HepG2 (cell line): Measurements from ENCODE around the gene APOA1. TPM values are rescaled to one million over a fixed set of nuclear protein-coding genes. Genes with fewer than 3 reads are reported as not detected.

Experiments used
- DMTF1 ChIP-seq: sonication (generic); formaldehyde crosslinking; IDR thresholded peaks from 2 replicates; pipeline ENCODE4 v1.4.0; 2020; ENCODE audit warnings: mild to moderate bottlenecking, missing genetic modification reagents
- DZIP1 ChIP-seq: sonication (generic); formaldehyde crosslinking; IDR thresholded peaks from 2 replicates; pipeline ENCODE4 v1.5.0; 2020; ENCODE audit warnings: mild to moderate bottlenecking, missing genetic modification reagents
- MXD3 ChIP-seq: IDR thresholded peaks from 2 replicates; pipeline ENCODE4 v1.6.1; 2016; ENCODE audit warnings: mild to moderate bottlenecking, missing biosample characterization, missing genetic modification reagents
- NAIF1 ChIP-seq: sonication (generic); formaldehyde crosslinking; IDR thresholded peaks from 2 replicates; pipeline ENCODE4 v1.5.0; 2020; ENCODE audit warnings: mild to moderate bottlenecking, missing genetic modification reagents, borderline replicate concordance
- PAF1 ChIP-seq: IDR thresholded peaks from 2 replicates; pipeline ENCODE4 v1.6.1; 2016; ENCODE audit warnings: missing genetic modification reagents, missing compliant biosample characterization
- PRDM15 ChIP-seq: sonication (generic); formaldehyde crosslinking; IDR thresholded peaks from 2 replicates; pipeline ENCODE4 v1.4.0; 2020; ENCODE audit warnings: missing genetic modification reagents
- SIX1 ChIP-seq: sonication (generic); formaldehyde crosslinking; IDR thresholded peaks from 2 replicates; pipeline ENCODE4 v1.4.0; 2020; ENCODE audit warnings: missing genetic modification reagents, borderline replicate concordance
- SKI ChIP-seq: fragments of 450-650 bp; IDR thresholded peaks from one replicate; pipeline ENCODE4 v1.6.1; 2018; ENCODE audit warnings: mild to moderate bottlenecking; ENCODE audit not compliant: partially characterized antibody
- SMAD9 ChIP-seq: sonication (generic); formaldehyde crosslinking; IDR thresholded peaks from 2 replicates; pipeline ENCODE4 v1.5.1; 2020; ENCODE audit warnings: mild to moderate bottlenecking, missing genetic modification reagents
- TBL1XR1 ChIP-seq: fragments of 150-350 bp; IDR thresholded peaks from 2 replicates; pipeline ENCODE4 v1.6.1; 2014; ENCODE audit warnings: borderline replicate concordance, low read length; ENCODE audit not compliant: partially characterized antibody
- ZBTB1 ChIP-seq: sonication (generic); formaldehyde crosslinking; IDR thresholded peaks from 2 replicates; pipeline ENCODE4 v1.4.0; 2020; ENCODE audit warnings: missing genetic modification reagents, borderline replicate concordance
- ZFYVE20 ChIP-seq: sonication (generic); formaldehyde crosslinking; IDR thresholded peaks from 2 replicates; pipeline ENCODE4 v1.8.0; 2023; ENCODE audit warnings: low read depth, mild to moderate bottlenecking, moderate library complexity, missing genetic modification reagents, borderline replicate concordance
- ZKSCAN8 ChIP-seq: IDR thresholded peaks from 2 replicates; pipeline ENCODE4 v1.6.1; 2016; ENCODE audit warnings: borderline replicate concordance, missing genetic modification reagents, missing compliant biosample characterization
- ZNF296 ChIP-seq: sonication (generic); formaldehyde crosslinking; conservative IDR thresholded peaks from 2 replicates; pipeline ENCODE4 v1.5.0; 2020; ENCODE audit warnings: mild to moderate bottlenecking, missing genetic modification reagents
- ZNF557 ChIP-seq: sonication (generic); formaldehyde crosslinking; IDR thresholded peaks from 2 replicates; pipeline ENCODE4 v1.4.0; 2020; ENCODE audit warnings: missing genetic modification reagents
- ZNF703 ChIP-seq: sonication (generic); formaldehyde crosslinking; IDR thresholded peaks from 2 replicates; pipeline ENCODE4 v1.5.1; 2020; ENCODE audit warnings: missing genetic modification reagents, mild to moderate bottlenecking, moderate library complexity, borderline replicate concordance
- polyA plus RNA-seq, 8 experiments: library from polyadenylated mRNA; depleted of rRNA in 3 of 8; stranded (reverse) in 7 of 8; unstranded in 1 of 8; fragments of >200 nt; fragmentation: Illumina TruSeq in 4 of 8; extraction: Trizol in 4 of 8; gene quantifications; 2 replicates each; pipeline versions ENCODE4 v1.2.1 to v1.2.3, GENCODE V29; 2011 to 2016; ENCODE audit warnings: low read depth in 4 of 8, missing spikeins in 1 of 8, mixed read lengths in 1 of 8; ENCODE audit not compliant: insufficient read depth in 1 of 8
- total RNA-seq, 5 experiments: library from RNA; depleted of rRNA; stranded (reverse); fragments of >200 nt; fragmentation: Illumina TruSeq; extraction: Trizol; gene quantifications; 2 replicates each; pipeline ENCODE4 v1.2.3, GENCODE V29; 2016; ENCODE audit warnings: low read depth in 1 of 5
- TF ChIP-seq, protein P1 (sequence below): IDR thresholded peaks from 2 replicates; pipeline ENCODE4 v1.6.1; 2016; ENCODE audit warnings: low read depth

The APOA1 gene
- total and polyA plus RNA-seq, 2 of the 13 experiments (the other 11 are each of a cell fraction or from before 2014, with no cell fraction given) = 1,973 to 5,485 TPM

GRCh38 chr11:116808262-116809175 is 28.9 kb downstream of the APOA1 start (continued):
- peak; percentile 70 for TF ChIP-seq ZKSCAN8 (CRISPR knock-in tag)
- TF ChIP-seq TBL1XR1 = peak; percentile 69
- peak; percentile 31; the same call in 1 of the 2 replicates for TF ChIP-seq PRDM15 (CRISPR knock-in tag)
- TF ChIP-seq DMTF1 (CRISPR knock-in tag) = no peak
- TF ChIP-seq SMAD9 (CRISPR knock-in tag) = peak; percentile 41; the same call in 1 of the 2 replicates
- no peak for TF ChIP-seq ZFYVE20 (CRISPR knock-in tag)
- 0 out of 2 replicates have a peak, but pooled peaks have one; percentile 20 for TF ChIP-seq NAIF1 (CRISPR knock-in tag)
- peak; percentile 40; the same call in 1 of the 2 replicates for TF ChIP-seq ZNF557 (CRISPR knock-in tag)
- TF ChIP-seq MXD3 (CRISPR knock-in tag) = no peak
- no peak for TF ChIP-seq ZBTB1 (CRISPR knock-in tag)
- peak; percentile 98 for TF ChIP-seq SIX1 (CRISPR knock-in tag)
- peak; percentile 88; the same call in 1 of the 2 replicates for TF ChIP-seq ZNF703
- TF ChIP-seq, protein P1, sequence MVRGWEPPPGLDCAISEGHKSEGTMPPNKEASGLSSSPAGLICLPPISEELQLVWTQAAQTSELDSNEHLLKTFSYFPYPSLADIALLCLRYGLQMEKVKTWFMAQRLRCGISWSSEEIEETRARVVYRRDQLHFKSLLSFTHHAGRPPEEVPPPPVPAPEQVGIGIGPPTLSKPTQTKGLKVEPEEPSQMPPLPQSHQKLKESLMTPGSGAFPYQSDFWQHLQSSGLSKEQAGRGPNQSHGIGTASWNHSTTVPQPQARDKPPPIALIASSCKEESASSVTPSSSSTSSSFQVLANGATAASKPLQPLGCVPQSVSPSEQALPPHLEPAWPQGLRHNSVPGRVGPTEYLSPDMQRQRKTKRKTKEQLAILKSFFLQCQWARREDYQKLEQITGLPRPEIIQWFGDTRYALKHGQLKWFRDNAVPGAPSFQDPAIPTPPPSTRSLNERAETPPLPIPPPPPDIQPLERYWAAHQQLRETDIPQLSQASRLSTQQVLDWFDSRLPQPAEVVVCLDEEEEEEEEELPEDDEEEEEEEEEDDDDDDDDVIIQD (CRISPR knock-in tag) = peak; percentile 40
- TF ChIP-seq ZNF296 = no peak; the same call in 1 of the 2 replicates
- TF ChIP-seq DZIP1 = no peak
- TF ChIP-seq PAF1 = no peak
- peak; percentile 89 for TF ChIP-seq SKI
